ENCODE measurements around the gene SKI. TPM values are rescaled to one million over a fixed set of nuclear protein-coding genes. Genes with fewer than 3 reads are reported as not detected.
"Not testable (repeated sequence)": the region's sequence is repeated elsewhere in the genome, so short reads cannot be mapped to it uniquely, and the experiment has no call there.

SKI gene
- total RNA-seq, 1 donor from 2014 or later: 77.5 TPM

GRCh38 chr1:2259668-2260402 is 31.7 kb downstream of the SKI start:
- DNase-seq (ENCODE audit: low spot score): no peak

- DNase-seq (ENCODE audit: low spot score): not testable (repeated sequence)
Measured at GRCh38 chr1:2260470-2260869, 32.4 kb downstream of the SKI start.

GRCh38 chr1:2260917-2261316 is 32.8 kb downstream of the SKI start:
- DNase-seq (ENCODE audit: low spot score): no peak

- DNase-seq (ENCODE audit: low spot score): not testable (repeated sequence)
Measured at GRCh38 chr1:2261476-2262395, 33.6 kb downstream of the SKI start.

GRCh38 chr1:2266301-2266975 is 38.3 kb downstream of the SKI start:
- no peak for DNase-seq (ENCODE audit: low spot score)

- DNase-seq (ENCODE audit: low spot score): no peak
Measured at GRCh38 chr1:2267051-2267830, 39.1 kb downstream of the SKI start.

GRCh38 chr1:2267862-2268261 is 39.7 kb downstream of the SKI start:
- DNase-seq (ENCODE audit: low spot score): no peak

- no peak for DNase-seq (ENCODE audit: low spot score)
Measured at GRCh38 chr1:2268285-2269056, 40.4 kb downstream of the SKI start.

GRCh38 chr1:2269193-2269921 is 41.2 kb downstream of the SKI start:
- no peak for DNase-seq (ENCODE audit: low spot score)

- DNase-seq (ENCODE audit: low spot score): no peak
Measured at GRCh38 chr1:2269922-2270259, 41.8 kb downstream of the SKI start.

- no peak for DNase-seq (ENCODE audit: low spot score)
Measured at GRCh38 chr1:2270260-2271100, 42.4 kb downstream of the SKI start.

- DNase-seq (ENCODE audit: low spot score): no peak
Measured at GRCh38 chr1:2271211-2271721, 43.1 kb downstream of the SKI start.

- no peak for DNase-seq (ENCODE audit: low spot score)
Measured at GRCh38 chr1:2271841-2272655, 43.9 kb downstream of the SKI start.

- DNase-seq (ENCODE audit: low spot score): no peak
Measured at GRCh38 chr1:2272686-2273400, 44.7 kb downstream of the SKI start.

- no peak for DNase-seq (ENCODE audit: low spot score)
Measured at GRCh38 chr1:2273401-2274090, 45.4 kb downstream of the SKI start.

- no peak for DNase-seq (ENCODE audit: low spot score)
Measured at GRCh38 chr1:2274231-2274928, 46.3 kb downstream of the SKI start.

All from ureter (tissue), 1 donor.